AG09309 (cell line): ENCODE results near the gene DRAM2.

Source experiments
- DNase-seq: peaks from one replicate; pipeline ENCODE4 v3.0.0-alpha.2; 2010; ENCODE audit warnings: low read depth
- H3K4me3 ChIP-seq: 2 replicates; pipeline ENCODE4 v1.5.1; 2011; ENCODE audit warnings: mild to moderate bottlenecking, low read depth, low read length, moderate library complexity; ENCODE audit not compliant: control insufficient read depth
- TF ChIP-seq, protein P1 (sequence below): IDR thresholded peaks from 2 replicates; pipeline ENCODE4 v1.5.1; 2011; ENCODE audit warnings: mild to moderate bottlenecking, low read depth, low read length, inconsistent platforms; ENCODE audit not compliant: insufficient read depth, control insufficient read depth; ENCODE audit errors: missing control alignments

DRAM2 gene

GRCh38 chr1:111175349-111175748, 35.5 kb upstream of the DRAM2 start:
- DNase-seq = no peak
- no peak overlapping the region for H3K4me3 ChIP-seq
- TF ChIP-seq, protein P1, sequence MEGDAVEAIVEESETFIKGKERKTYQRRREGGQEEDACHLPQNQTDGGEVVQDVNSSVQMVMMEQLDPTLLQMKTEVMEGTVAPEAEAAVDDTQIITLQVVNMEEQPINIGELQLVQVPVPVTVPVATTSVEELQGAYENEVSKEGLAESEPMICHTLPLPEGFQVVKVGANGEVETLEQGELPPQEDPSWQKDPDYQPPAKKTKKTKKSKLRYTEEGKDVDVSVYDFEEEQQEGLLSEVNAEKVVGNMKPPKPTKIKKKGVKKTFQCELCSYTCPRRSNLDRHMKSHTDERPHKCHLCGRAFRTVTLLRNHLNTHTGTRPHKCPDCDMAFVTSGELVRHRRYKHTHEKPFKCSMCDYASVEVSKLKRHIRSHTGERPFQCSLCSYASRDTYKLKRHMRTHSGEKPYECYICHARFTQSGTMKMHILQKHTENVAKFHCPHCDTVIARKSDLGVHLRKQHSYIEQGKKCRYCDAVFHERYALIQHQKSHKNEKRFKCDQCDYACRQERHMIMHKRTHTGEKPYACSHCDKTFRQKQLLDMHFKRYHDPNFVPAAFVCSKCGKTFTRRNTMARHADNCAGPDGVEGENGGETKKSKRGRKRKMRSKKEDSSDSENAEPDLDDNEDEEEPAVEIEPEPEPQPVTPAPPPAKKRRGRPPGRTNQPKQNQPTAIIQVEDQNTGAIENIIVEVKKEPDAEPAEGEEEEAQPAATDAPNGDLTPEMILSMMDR = no peak

GRCh38 chr1:111174070-111174469, 34.2 kb upstream of the DRAM2 start:
- H3K4me3 ChIP-seq = no peak overlapping the region
- TF ChIP-seq, protein P1 = no peak
- DNase-seq = no peak

DNA sequence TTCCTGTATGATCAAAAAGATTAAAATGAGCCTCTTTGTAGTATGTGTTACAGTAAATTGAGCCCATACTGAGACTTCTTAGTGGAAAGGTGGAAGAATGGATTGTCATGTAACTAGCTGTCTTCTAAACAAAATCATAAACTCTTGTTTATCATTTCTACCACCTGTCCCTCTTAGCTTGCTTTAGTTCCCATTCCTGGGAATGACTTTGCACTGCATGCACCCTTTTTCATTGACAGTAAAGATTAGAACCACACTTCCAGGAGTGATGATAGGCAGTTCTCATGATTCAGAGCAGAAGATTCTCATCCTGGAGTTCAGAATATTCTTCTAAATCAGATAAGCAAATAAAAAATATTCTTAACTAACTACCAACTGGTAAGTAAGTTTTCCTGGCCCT, 32.6 kb upstream of the DRAM2 start:
- H3K4me3 ChIP-seq = no peak overlapping the region
- TF ChIP-seq, protein P1 = no peak
- no peak for DNase-seq

- TF ChIP-seq, protein P1 = no peak
- DNase-seq = no peak
- H3K4me3 ChIP-seq = no peak overlapping the region
Measured at GRCh38 chr1:111164151-111164550, 24.3 kb upstream of the DRAM2 start.

DNA sequence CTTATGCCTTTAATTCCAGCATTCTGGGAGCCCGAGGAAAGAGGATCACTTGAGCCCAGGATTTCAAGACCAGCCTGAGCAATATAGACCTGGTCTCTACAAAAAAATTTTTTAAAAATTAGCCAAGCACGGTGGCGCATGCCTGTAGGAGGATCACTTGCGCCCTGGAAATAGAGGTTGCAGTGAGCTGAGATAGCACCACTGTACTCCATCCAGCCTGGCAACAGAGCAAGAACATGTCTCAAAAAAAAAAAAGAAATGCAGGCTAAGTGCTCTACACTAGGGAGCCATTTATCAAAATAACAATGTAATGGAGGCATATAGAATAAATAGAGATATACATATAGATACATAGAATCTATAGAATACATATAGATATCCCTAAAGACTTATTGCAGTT, 23.5 kb upstream of the DRAM2 start:
- H3K4me3 ChIP-seq = no peak overlapping the region
- DNase-seq = no peak
- TF ChIP-seq, protein P1 = no peak

DNA sequence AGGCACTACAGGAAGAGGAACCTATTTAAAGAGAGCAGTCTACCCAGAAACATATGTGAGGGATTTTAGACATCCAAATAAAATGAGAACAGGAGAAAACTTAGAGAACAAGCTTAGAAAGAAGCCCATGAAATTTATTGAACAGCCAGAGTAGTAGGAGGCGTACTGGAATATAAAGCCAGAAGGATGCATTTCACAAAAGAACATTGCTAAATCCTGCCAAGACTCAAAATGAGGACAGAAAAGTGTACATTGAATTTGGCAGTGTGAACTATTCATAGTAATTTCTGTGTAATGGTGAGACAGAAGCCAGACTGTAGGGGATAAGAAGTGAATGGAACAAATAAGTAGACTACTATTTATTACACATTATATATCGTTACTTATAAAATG, 22.6 kb upstream of the DRAM2 start:
- TF ChIP-seq, protein P1 = no peak
- no peak for DNase-seq
- no peak overlapping the region for H3K4me3 ChIP-seq
